Measurements from ENCODE around the gene NFKBIA.
"Not testable (repeated sequence)": the region's sequence is repeated elsewhere in the genome, so short reads cannot be mapped to it uniquely, and the experiment has no call there.

The NFKBIA gene

DNA sequence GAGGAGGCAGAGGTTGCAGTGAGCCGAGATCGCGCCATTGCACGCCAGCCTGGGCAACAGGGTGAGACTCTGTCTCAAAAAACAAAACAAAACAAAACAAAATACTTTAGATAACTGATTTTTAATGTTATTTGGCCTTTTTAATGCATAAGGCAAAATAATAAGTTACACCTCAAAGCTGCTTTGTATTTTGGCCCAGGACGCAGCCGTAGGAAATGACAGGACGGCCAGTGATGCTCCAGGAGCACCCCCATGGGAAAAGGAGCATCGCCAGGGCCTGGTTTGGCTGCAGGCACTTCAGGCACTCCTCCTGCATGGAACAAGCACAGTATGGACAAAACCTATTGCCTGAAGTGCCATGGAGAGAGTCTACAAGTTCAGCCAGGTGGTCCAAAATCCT, 3.5 kb upstream of the NFKBIA start:
- no peak for DNase-seq

- DNase-seq = no peak
These were observed 2.7 kb upstream of the NFKBIA start for GRCh38 chr14:35407306-35407630.

DNA sequence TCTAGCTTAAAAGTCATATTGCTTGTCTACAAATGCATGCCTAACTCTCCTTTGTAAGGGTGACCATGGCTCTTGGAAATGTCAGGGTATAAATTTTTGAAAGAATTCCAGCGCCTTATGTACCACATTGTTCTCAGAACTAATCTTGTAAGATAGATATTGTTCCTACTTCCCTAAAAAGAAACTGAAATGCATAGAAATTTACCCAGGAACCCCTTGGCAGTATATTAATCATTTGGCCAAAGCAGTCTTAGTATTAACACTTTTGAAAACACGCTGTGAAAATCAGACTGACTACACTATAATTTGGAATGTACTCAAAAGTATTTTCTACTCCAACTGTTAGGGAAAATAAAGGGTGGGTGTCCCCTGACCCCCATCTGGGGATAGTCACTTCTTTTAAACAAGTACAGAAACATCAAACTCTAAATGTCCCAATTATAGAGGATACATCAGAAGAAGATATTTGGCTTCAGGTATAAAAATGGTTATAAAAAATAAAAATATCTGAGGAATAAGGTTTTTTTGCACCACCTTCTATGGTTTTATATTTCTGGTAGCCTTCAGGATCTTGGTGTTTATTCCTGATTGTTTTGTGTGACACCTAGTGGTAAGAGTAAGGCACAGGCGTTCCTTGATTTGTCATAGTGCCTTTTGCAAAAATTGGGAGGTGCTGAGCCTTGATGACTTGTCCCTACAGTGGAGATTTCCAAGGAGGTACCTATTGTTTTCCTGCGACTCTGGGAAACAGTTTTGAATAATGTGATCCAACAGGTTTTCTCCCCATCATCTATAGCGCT, 2.2 kb upstream of the NFKBIA start:
- no peak for DNase-seq

- DNase-seq = no peak
These were observed 1.5 kb upstream of the NFKBIA start for GRCh38 chr14:35406090-35406489.

DNA sequence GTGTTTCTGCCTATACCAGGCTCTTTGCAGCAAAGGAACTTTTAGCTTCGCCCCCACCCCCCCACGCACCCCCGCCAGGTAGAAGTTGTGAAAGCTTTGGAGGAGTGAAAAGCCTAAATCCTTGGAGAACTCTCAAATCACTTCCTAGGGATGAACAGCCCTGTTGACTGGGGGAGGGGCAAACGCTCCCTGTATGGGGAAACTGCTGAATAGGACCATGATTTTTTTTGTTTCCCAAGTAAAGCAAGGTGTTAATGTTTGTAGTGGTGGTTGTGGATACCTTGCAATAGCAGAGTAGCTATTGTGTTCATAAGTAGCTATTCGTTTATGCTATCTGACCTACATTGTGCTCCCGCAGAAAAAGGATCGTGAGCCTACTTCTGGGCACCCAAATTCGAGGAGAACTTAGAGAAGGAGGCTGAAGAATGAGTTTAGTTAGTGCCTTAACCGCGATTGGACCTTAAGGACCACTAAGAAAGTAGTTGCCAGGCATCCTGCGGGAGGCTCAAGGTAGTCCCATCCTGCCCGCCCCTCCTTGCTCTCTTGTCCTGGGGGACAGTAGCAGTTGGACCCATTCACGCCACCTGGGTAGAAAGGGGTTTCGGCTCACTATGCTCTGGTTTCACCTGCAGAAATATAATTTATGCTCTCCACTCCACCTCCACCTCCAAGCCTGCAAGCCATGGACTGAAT, 901 bp upstream of the NFKBIA start:
- no peak for DNase-seq

DNA sequence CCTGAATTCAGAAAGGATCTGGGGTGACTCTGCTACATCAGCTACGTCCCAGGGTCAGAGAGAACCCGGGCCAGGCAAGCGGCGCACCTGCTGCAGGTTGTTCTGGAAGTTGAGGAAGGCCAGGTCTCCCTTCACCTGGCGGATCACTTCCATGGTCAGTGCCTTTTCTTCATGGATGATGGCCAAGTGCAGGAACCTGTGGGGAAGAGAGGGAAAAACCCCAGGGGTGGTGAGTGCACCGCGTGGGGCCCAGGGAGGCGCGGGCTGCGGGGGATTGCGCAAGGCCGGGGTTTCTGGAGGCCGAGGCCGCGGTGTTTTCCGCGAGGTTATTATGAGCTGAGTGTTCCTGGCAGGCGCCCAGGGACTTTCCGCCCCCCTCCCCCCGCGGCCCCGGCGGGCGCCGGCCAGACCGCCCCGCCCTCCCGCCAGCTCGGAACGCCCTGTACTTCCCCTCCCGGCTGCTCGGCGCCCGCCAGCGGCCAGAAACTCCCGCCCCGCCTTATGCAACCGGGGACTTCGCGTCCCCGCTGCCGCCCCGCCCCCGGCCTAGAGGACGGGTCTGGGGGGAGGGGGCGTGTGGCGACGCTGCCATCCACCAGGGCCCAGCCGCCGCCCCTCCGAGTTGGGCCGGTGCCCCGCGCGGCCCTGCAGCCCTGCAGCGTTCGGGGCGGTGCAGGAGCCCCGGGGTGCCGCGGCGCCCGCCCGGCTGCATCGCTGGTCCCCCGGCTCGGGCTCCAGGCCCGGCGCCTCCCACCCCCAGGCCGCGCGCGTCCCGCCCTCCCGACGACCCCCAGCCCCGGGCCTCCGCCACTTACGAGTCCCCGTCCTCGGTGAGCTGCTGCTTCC, 723 bp downstream of the NFKBIA start:
- peak; percentile 96 for DNase-seq

- DNase-seq = peak; percentile 67
These were observed 1.4 kb downstream of the NFKBIA start for GRCh38 chr14:35403114-35403602.

DNA sequence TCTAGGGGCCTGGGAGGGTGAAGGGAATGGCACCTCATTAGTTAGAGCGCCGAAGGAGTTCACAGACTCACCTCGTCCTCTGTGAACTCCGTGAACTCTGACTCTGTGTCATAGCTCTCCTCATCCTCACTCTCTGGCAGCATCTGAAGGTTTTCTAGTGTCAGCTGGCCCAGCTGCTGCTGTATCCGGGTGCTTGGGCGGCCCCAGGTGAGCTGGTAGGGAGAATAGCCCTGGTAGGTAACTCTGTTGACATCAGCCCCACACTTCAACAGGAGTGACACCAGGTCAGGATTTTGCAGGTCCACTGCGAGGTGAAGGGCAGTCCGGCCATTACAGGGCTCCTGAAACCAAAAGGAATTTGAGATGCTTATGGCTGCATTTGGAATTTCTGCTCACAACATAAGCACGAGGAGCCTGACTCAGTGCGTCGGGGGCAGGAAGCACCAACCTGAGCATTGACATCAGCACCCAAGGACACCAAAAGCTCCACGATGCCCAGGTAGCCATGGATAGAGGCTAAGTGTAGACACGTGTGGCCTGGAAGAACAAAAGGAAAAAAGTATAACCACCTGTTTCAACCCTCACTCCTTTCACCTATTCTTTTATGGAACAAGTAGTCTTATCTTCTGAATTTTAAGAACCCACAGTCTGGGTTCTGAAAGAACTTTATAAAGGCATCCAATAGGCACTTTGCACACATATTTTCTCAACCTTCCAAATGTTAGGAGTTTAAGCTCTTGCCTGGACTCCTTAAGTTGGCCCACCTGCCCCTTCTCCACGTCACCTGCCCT, 2.0 kb downstream of the NFKBIA start:
- peak; percentile 50 for DNase-seq

DNA sequence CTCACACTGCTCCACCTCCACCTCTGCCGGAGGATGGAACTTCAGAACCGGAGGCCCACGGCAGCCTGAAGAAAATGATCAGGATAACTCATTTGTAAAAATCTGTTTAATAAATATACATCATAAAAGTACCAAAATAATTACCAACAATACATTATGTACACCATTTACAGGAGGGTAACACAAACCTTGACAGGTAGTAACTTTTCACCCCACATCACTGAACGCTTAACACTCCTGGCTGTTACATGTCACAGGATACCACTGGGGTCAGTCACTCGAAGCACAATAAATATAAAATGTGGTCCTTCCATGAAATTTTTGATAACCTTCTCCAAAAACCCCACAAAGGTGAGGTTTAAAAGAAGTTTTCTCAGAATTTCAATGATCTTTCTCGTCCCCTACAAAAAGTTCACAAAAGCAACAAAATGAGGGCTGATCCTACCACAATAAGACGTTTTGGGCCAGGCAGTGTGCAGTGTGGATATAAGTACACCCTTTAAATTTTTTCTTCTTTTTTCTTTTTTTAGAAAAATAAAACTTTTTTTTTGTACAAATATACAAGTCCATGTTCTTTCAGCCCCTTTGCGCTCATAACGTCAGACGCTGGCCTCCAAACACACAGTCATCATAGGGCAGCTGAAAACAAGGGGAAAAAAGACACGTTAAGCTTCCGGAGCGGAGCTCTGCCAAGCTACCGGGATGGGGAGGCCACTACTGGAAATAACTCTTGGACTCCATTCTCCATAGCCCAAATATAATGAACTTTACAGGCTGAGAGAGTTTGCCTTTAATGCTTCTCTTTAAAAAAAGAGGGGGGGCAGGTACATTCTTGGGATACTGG, 2.9 kb downstream of the NFKBIA start:
- no peak for DNase-seq

- DNase-seq = peak; percentile 69
These were observed 3.7 kb downstream of the NFKBIA start for GRCh38 chr14:35400648-35401421.

- no peak for DNase-seq
These were observed 5.2 kb downstream of the NFKBIA start for GRCh38 chr14:35399083-35399937.

GRCh38 chr14:35398071-35398584, 6.4 kb downstream of the NFKBIA start:
- DNase-seq = no peak

GRCh38 chr14:35396610-35397009, 7.9 kb downstream of the NFKBIA start:
- DNase-seq = not testable (repeated sequence)

GRCh38 chr14:35395283-35395682, 9.3 kb downstream of the NFKBIA start:
- no peak for DNase-seq

GRCh38 chr14:35394326-35395013, 10.1 kb downstream of the NFKBIA start:
- no peak for DNase-seq

DNA sequence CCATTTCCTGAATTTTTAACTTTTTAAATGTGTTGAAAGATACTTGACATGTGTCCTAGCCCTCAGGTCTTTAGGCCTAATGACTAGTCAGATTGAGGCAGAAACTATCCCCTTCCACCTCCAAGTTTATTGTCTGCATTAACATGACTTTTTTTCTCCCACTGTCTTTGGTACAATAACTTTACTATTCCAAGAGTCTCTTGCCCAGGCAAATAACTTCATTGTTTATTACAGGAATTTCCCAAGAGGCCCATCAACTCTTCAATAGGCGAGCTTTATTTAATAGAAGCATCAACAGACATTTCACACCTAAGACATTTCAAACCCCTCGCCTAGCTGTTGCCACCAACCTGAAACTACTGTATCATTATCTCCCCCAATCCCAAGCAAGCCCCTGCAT, 10.7 kb downstream of the NFKBIA start:
- DNase-seq = no peak

GRCh38 chr14:35392103-35392502, 12.4 kb downstream of the NFKBIA start:
- DNase-seq = no peak

DNA sequence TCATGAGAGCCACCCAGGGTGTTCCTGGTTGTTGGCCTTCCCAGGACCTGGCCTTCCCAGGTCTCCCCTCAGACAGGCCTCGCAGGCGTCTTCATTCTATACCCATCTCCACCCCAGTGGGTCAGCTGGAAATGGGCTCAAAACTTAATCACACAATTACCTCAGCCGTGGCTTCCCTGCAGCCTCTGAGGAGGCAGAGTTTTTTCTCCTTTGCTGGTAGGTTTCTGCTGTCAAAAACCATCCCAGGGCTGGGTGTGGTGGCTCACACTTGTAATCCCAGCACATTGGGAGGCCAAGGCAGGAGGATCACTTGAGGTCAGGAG, 13.2 kb downstream of the NFKBIA start:
- DNase-seq = no peak

Data from stimulated activated CD4-positive, alpha-beta T cell treated with anti-CD3 and anti-CD28 coated beads, Interleukin-4, amount 100 ng/mL, for 24 hours (primary cell).